Fibroblast of mammary gland (primary cell): ENCODE results near the gene INO80.

Experiments
- DNase-seq: peaks from one replicate; pipeline ENCODE4 v3.0.0-alpha.2; 2010; ENCODE audit warnings: low read depth
- H3K4me3 ChIP-seq: 2 replicates; pipeline ENCODE4 v1.5.1; 2011; ENCODE audit warnings: low read depth, mild to moderate bottlenecking, low read length, moderate library complexity; ENCODE audit not compliant: control insufficient read depth
- CTCF ChIP-seq: conservative IDR thresholded peaks from 2 replicates; pipeline ENCODE4 v1.5.1; 2011; ENCODE audit warnings: low read depth, low read length, inconsistent platforms; ENCODE audit not compliant: control insufficient read depth, insufficient read depth

Gene INO80

GRCh38 chr15:41010345-41010744 lies 105.7 kb downstream of the INO80 start:
- no peak overlapping the region for H3K4me3 ChIP-seq
- no peak for DNase-seq
- TF ChIP-seq CTCF, result no peak

- no peak overlapping the region for H3K4me3 ChIP-seq
- no peak for DNase-seq
- no peak for TF ChIP-seq CTCF
Measured at GRCh38 chr15:41006479-41006878, 109.6 kb downstream of the INO80 start.

GRCh38 chr15:41004490-41004889 lies 111.6 kb downstream of the INO80 start:
- no peak overlapping the region for H3K4me3 ChIP-seq
- no peak for DNase-seq
- no peak for TF ChIP-seq CTCF

- TF ChIP-seq CTCF, result no peak
- H3K4me3 ChIP-seq, result no peak overlapping the region
- no peak for DNase-seq
Measured at GRCh38 chr15:41001524-41002214, 114.4 kb downstream of the INO80 start.

- TF ChIP-seq CTCF, result no peak
- peak; percentile 85 for DNase-seq
- no peak overlapping the region for H3K4me3 ChIP-seq
Measured at GRCh38 chr15:40999190-40999589, 116.9 kb downstream of the INO80 start.

- no peak for TF ChIP-seq CTCF
- no peak for DNase-seq
Measured at GRCh38 chr15:40995656-40996055, 120.4 kb downstream of the INO80 start.

GRCh38 chr15:40992825-40993224 lies 123.3 kb downstream of the INO80 start:
- H3K4me3 ChIP-seq, result no peak overlapping the region
- no peak for DNase-seq
- no peak for TF ChIP-seq CTCF

More at GRCh38 chr15:40995656-40996055, 120.4 kb downstream of the INO80 start:
- H3K4me3 ChIP-seq, result no peak overlapping the region
